ENCODE measurements around the gene INPP5A.

The INPP5A gene

DNA sequence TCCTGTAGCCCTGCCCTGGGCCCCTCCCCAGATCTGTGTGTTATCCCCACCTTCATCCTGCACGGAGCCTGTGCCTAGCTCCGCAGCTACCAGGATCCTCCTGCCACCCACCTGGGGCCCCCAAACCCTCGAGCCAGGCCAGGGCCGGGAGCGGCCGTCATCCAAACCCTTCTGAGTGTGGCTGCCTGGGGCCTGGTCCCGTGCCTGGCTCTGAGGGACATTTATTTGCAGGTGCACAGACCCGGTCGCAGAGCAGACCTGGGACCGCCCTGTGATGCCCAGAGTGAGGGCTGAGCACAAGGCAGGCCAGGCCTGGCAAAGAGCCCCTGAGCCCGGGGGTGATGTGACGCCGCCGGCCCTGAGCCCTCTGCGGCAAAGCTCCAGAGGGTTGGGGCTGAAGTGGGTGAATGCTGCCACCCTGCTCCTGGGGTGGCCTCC is 27.4 kb upstream of the INPP5A start:
- TF ChIP-seq CEBPB (IDR thresholded peaks at IDR 0.05) (no peak), EGR1 (IDR thresholded peaks at IDR 0.05) (no peak), NFIC (IDR thresholded peaks at IDR 0.05) (no peak)
- TF ChIP-seq, protein P1, sequence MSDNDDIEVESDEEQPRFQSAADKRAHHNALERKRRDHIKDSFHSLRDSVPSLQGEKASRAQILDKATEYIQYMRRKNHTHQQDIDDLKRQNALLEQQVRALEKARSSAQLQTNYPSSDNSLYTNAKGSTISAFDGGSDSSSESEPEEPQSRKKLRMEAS (IDR thresholded peaks at IDR 0.05), result no peak

GRCh38 chr10:132511121-132512051 is 26.2 kb upstream of the INPP5A start:
- TF ChIP-seq ZBTB7A (IDR thresholded peaks at IDR 0.05; ENCODE audit: low read depth) (no peak), RAD21 (IDR thresholded peaks at IDR 0.05; ENCODE audit: low read depth) (no peak), EGR1 (IDR thresholded peaks at IDR 0.05) (no peak), CEBPB (IDR thresholded peaks at IDR 0.05) (no peak), NFIC (IDR thresholded peaks at IDR 0.05) (no peak), YY1 (IDR thresholded peaks at IDR 0.05; ENCODE audit: low read depth) (no peak), TEAD4 (IDR thresholded peaks at IDR 0.05) (no peak), TAF1 (IDR thresholded peaks at IDR 0.05; ENCODE audit: low read depth) (no peak), TCF12 (IDR thresholded peaks at IDR 0.05; ENCODE audit: low read depth) (no peak), EP300 (IDR thresholded peaks at IDR 0.05; ENCODE audit: borderline replicate concordance) (no peak)
- TF ChIP-seq, protein P2, sequence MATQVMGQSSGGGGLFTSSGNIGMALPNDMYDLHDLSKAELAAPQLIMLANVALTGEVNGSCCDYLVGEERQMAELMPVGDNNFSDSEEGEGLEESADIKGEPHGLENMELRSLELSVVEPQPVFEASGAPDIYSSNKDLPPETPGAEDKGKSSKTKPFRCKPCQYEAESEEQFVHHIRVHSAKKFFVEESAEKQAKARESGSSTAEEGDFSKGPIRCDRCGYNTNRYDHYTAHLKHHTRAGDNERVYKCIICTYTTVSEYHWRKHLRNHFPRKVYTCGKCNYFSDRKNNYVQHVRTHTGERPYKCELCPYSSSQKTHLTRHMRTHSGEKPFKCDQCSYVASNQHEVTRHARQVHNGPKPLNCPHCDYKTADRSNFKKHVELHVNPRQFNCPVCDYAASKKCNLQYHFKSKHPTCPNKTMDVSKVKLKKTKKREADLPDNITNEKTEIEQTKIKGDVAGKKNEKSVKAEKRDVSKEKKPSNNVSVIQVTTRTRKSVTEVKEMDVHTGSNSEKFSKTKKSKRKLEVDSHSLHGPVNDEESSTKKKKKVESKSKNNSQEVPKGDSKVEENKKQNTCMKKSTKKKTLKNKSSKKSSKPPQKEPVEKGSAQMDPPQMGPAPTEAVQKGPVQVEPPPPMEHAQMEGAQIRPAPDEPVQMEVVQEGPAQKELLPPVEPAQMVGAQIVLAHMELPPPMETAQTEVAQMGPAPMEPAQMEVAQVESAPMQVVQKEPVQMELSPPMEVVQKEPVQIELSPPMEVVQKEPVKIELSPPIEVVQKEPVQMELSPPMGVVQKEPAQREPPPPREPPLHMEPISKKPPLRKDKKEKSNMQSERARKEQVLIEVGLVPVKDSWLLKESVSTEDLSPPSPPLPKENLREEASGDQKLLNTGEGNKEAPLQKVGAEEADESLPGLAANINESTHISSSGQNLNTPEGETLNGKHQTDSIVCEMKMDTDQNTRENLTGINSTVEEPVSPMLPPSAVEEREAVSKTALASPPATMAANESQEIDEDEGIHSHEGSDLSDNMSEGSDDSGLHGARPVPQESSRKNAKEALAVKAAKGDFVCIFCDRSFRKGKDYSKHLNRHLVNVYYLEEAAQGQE (IDR thresholded peaks at IDR 0.05; ENCODE audit: low read depth), result no peak
- TF ChIP-seq, protein P3, sequence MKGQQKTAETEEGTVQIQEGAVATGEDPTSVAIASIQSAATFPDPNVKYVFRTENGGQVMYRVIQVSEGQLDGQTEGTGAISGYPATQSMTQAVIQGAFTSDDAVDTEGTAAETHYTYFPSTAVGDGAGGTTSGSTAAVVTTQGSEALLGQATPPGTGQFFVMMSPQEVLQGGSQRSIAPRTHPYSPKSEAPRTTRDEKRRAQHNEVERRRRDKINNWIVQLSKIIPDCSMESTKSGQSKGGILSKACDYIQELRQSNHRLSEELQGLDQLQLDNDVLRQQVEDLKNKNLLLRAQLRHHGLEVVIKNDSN (IDR thresholded peaks at IDR 0.05), result no peak
- TF ChIP-seq, protein P1 (IDR thresholded peaks at IDR 0.05), result no peak

DNA sequence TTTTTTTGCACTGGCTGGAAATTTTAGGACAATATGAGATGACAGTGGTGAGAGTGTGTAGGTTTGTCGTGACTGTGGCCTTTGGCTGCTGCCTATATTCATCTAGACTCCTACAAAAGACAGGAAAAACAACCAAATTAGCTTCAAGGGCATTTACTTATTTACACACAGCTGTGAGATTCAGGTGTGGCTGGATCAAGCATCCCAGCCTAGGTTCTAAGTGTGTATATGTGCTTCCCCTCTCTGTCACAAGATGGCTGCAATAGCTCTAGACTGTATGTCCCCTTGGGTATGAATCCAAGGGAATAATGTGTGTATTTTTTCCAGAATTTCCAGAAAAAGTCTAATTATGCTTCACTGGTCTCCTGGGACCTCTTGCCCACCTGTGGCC is 25.5 kb upstream of the INPP5A start:
- no peak for TF ChIP-seq CEBPB (IDR thresholded peaks at IDR 0.05)
- no peak for TF ChIP-seq YY1 (IDR thresholded peaks at IDR 0.05; ENCODE audit: low read depth)
- TF ChIP-seq TEAD4 (IDR thresholded peaks at IDR 0.05), result no peak
- no peak for TF ChIP-seq ZBTB7A (IDR thresholded peaks at IDR 0.05; ENCODE audit: low read depth)
- TF ChIP-seq RAD21 (IDR thresholded peaks at IDR 0.05; ENCODE audit: low read depth), result no peak
- no peak for TF ChIP-seq FOXM1 (IDR thresholded peaks at IDR 0.05; ENCODE audit: borderline replicate concordance, low read depth)
- no peak for TF ChIP-seq NFIC (IDR thresholded peaks at IDR 0.05)
- TF ChIP-seq EP300 (IDR thresholded peaks at IDR 0.05; ENCODE audit: borderline replicate concordance), result no peak
- TF ChIP-seq EGR1 (IDR thresholded peaks at IDR 0.05), result no peak
- TF ChIP-seq CREB1 (IDR thresholded peaks at IDR 0.05; ENCODE audit: low read depth), result no peak

- TF ChIP-seq YY1 (IDR thresholded peaks at IDR 0.05; ENCODE audit: low read depth) (no peak), CREB1 (IDR thresholded peaks at IDR 0.05; ENCODE audit: low read depth) (no peak), CEBPB (IDR thresholded peaks at IDR 0.05) (no peak), TEAD4 (IDR thresholded peaks at IDR 0.05) (no peak)
Observed at GRCh38 chr10:132512693-132513345, 24.8 kb upstream of the INPP5A start.

DNA sequence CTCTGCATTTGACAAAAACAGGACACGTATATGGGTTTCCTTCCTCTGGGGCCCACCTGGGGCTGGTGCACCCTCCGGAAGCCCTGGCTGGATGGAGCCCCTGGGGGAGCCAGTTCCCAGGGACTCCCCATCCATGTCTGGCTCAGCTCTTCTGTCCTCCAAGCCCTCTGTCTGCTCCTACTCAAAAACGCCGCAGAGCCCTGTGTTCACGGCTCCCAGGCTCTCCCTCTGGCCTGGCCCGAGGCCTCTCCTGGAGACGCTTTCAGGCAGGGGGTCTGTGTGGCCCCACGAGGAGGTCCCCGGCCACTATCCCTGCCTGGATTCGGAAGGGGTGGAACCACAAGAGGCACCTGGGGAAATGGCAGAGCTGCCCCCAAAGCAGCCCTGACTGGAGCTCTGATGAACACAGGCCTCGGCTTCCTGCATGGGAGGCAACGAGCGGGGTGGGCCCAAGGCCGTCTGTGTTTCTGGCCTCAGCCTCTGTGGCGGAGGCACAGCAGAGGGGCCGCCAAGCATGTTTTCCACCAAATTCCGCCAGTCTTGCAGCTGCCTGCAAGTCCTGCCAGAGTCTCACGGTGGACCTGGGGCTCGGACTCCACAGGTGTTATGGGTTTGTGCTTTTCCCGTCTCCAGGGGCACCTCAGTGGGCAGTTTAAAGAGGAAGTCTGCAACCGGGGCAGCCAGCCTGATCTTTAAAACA is 22.6 kb upstream of the INPP5A start:
- TF ChIP-seq TEAD4 (IDR thresholded peaks at IDR 0.05), result no peak
- TF ChIP-seq EP300 (IDR thresholded peaks at IDR 0.05; ENCODE audit: borderline replicate concordance), result no peak
- TF ChIP-seq, protein P1 (IDR thresholded peaks at IDR 0.05), result no peak
- TF ChIP-seq, protein P2 (IDR thresholded peaks at IDR 0.05; ENCODE audit: low read depth), result no peak
- TF ChIP-seq TCF12 (IDR thresholded peaks at IDR 0.05; ENCODE audit: low read depth), result no peak
- no peak for TF ChIP-seq FOXM1 (IDR thresholded peaks at IDR 0.05; ENCODE audit: borderline replicate concordance, low read depth)
- no peak for TF ChIP-seq RAD21 (IDR thresholded peaks at IDR 0.05; ENCODE audit: low read depth)
- TF ChIP-seq, protein P3 (IDR thresholded peaks at IDR 0.05), result no peak
- TF ChIP-seq ZBTB7A (IDR thresholded peaks at IDR 0.05; ENCODE audit: low read depth), result no peak
- no peak for TF ChIP-seq CREB1 (IDR thresholded peaks at IDR 0.05; ENCODE audit: low read depth)
- TF ChIP-seq NFIC (IDR thresholded peaks at IDR 0.05), result no peak
